GM18861 (cell line): ENCODE measurements around the gene LDLRAD4.
"Not testable (repeated sequence)": the region's sequence is repeated elsewhere in the genome, so short reads cannot be mapped to it uniquely, and the experiment has no call there.

Experiments
- ATAC-seq: cut with Tn5 transposase; IDR thresholded peaks from one replicate; pipeline ENCODE4 v1.9.1; 2021; ENCODE audit not compliant: unreplicated experiment

The LDLRAD4 gene

GRCh38 chr18:13604786-13605185, 386.2 kb downstream of the LDLRAD4 start:
- ATAC-seq: no peak

DNA sequence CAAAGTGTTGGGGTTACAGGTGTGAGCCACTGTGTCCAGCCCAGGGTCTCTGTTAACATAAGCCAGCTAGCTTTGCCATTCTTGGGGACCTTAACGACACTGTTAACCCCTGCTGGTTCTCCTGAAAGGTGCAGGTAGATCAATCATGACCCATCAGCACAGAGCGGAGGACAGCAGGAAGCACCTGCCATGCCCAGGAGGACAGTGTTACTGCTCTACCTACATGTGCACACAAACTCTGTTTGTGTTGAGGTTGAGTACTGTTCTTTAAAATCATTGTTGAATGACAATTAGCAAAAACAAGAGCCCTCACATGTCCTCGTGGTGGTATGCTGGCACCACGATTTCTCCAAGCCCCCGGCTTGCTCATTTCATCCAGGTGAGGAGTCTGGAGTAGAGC, 386.9 kb downstream of the LDLRAD4 start:
- ATAC-seq: no peak

GRCh38 chr18:13605901-13606300, 387.3 kb downstream of the LDLRAD4 start:
- no peak for ATAC-seq

GRCh38 chr18:13606604-13607254, 388.2 kb downstream of the LDLRAD4 start:
- ATAC-seq: peak; percentile 25

- ATAC-seq: not testable (repeated sequence)
Observed at GRCh38 chr18:13608024-13608562, 389.5 kb downstream of the LDLRAD4 start.

- ATAC-seq: no peak
Observed at GRCh38 chr18:13608791-13609532, 390.4 kb downstream of the LDLRAD4 start.

DNA sequence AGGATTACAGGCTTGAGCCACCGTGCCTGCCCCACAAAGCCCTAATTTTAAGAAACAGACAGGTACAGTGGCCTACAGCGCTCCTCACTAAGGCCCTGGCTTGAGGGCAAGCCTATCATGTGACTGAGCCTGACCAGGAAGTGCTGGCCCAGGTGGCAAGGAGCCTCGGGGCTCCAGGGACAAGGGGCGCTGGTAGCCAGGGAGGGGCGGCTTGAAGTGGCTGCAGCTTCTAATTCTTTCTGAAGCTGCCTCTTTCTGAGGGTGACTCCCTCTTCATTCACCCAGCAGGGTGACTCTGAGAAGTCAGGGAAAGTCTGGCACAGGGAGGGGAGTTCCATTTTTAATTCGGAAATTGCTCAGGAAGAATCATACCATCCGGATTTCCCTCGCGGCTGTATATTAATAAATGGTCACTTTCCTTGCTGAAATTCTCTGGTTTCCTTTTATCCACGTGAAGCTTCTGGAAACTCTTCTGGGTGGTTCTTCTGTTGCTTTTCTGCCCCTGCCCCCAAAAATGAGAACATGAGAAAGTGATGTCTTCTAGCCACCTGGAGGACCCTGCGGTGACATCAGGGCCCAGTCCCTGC, 392.1 kb downstream of the LDLRAD4 start:
- no peak for ATAC-seq

GRCh38 chr18:13611142-13611600, 392.6 kb downstream of the LDLRAD4 start:
- ATAC-seq: peak; percentile 28

DNA sequence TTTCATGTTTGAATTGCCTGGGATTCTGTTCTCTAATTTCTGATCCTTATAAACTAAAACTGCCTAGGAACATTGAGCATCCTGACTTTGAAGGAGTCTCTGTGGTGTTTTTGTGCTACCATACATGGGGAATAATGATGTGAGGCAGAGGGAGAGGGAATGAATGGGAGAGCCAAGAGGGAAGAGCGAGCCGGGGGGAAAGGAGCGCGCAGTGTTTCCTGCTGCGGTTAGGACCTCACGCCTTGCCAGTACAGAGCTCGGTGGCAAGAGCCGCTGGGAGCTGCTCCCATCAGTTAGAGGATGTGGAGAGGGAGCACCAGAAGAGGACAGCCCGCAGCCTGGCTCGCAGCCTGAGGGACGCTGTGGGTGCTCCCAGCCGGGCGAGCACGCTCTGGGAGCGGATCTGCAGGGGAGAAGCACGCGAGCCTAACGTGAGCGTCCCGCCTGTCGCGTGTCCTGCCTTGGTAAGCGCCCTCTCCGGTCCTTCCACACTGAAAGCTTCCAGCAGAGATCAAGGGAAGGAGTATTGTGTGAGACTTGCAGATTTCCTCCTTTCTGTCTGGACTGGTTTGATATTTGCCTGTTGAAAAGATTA, 393.1 kb downstream of the LDLRAD4 start:
- peak; percentile 0 for ATAC-seq

GRCh38 chr18:13612196-13612997, 393.8 kb downstream of the LDLRAD4 start:
- ATAC-seq: peak; percentile 39

DNA sequence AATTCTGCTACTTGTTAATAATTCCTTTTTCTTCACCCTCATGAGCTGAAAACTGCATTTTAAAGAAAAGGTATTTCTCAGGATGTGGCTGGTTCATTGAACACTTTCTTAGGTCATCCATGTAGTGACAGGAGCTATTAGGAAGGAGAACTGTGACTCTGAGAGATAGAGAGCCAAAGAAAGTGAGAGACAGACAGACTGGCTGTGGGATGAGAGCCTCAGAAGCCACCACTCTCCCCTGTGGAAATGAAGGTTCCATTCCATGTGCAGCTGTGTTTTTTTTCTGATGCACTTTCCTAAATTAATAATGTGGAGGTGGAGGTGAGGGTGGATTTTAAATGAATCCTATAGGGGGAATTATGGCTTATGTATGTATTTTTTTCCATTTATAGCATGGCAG, 394.5 kb downstream of the LDLRAD4 start:
- no peak for ATAC-seq

- ATAC-seq: no peak
Observed at GRCh38 chr18:13613591-13614501, 395.3 kb downstream of the LDLRAD4 start.

DNA sequence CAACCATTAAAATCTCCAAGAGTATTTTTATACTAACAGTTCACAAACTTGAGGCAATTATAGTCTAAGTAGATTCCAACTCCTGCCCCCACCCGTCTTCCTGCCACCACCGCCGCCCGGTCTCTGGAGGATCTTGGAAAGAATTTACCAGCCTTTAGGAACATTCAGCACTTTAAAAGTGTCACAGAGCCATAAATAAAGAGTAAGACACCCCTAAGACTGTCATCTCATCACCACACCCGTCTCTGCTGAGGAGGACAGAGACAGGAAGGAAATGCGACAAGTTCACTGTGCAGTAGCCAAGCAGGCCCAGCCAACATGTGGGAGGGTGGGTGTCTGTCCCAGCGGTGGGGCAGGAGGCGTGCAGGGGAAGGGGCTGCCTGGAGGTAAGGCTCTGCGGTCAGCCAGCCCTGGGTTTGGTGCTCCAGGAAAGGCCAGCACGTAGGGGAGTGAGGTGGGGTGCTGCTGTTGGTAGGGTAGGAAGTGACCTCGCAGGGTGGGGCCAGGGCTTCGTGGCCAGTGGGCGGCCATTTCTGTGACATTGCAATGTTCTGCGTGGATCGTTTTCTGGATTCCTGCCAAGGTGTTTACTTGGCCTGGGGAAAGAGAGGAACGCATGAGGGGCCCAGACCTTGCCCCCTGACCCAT, 396.2 kb downstream of the LDLRAD4 start:
- no peak for ATAC-seq

DNA sequence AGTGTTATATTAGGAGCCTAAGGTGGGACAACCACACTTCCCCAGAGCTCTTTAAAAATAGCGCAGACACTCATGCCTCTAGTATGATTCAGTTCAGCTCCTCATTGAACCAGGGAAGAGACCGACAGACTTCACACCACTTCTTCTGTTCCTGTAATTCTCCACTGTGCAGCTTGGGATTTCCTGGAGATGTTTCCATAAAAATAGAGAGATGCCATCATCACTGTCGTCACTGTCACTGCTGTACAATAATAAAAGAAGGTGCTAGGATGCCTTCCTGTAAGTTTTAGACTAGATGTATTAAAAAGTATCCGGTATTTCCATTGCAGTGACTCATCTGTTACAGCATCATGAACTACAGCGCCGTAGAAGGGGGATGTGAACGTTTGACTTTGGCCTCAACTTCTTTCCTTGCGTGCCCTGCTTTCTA, 396.9 kb downstream of the LDLRAD4 start:
- no peak for ATAC-seq

- no peak for ATAC-seq
Observed at GRCh38 chr18:13616041-13616440, 397.5 kb downstream of the LDLRAD4 start.

DNA sequence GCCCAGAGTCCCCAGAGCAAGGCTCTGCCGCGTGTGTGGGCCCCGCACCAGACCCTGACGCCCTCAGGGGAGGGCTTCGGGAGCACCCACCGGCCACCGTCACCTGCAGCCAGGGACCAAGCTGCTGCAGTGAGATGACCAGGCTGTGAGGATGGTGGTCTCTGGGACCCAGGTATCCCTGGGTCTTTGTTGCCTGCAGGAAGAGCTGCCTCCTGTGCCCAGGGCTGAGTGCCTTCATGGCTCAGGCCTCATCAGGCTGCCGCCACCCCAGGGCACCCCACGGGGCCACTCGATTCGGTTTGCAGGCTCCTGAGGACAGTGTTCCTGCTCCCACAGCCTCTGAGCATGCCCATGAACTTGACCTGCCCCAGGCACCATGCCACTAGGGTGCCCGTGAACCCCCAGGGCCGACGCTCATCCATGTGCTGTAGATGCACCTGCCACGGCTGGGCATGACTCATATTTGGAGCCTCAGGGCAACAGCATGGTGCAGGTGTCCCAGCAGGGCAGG, 398.0 kb downstream of the LDLRAD4 start:
- no peak for ATAC-seq

DNA sequence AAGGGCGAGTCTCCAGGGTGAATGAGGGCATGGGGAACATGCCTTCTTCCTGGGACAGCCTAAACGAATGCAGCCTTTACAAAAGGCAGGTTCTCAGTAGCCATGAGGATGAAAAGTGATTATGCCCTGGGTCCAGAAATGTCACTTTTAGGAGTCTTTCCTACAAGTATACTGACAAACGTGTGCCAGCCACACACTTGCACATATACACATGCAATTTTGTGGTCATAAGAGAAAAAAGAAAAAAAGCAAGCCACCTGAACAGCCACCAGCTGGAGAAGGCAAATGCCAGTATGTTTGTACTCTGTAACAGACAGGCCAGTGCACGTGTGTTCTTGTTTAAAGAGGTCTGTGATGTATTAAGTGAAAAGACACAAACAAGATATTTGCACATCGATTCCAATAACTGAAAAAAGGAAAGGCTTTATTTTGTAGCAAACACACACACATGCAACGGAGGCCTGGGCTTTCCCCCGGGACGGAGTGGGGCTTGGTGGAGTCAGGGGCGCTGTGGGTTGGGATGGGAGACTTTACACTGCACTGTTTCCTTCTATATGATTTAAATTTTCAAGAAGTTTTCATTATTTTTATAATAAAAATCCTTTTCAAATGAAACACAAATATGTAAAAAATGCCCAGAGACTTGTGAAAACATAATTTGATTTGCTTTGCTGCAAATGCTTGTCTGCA, 399.4 kb downstream of the LDLRAD4 start:
- no peak for ATAC-seq

GRCh38 chr18:13618760-13619438, 400.3 kb downstream of the LDLRAD4 start:
- no peak for ATAC-seq
